Measurements from ENCODE around the gene NDUFV1.

- TF ChIP-seq USF1 (IDR thresholded peaks at IDR 0.05; ENCODE audit: borderline replicate concordance, low read depth) (no peak), RFX5 (IDR thresholded peaks at IDR 0.05; ENCODE audit: low read length) (no peak), RAD21 (IDR thresholded peaks at IDR 0.05; ENCODE audit: low read length) (no peak), CTCF (IDR thresholded peaks at IDR 0.05) (no peak), MXI1 (IDR thresholded peaks at IDR 0.05; ENCODE audit: low read depth, low read length) (no peak), RXRA (IDR thresholded peaks at IDR 0.05; ENCODE audit: borderline replicate concordance, low read depth) (no peak)
Measured at GRCh38 chr11:67657300-67657699, 50.6 kb downstream of the NDUFV1 start.
